WTC11 (cell line): ENCODE measurements around the gene ADI1. TPM values are rescaled to one million over a fixed set of nuclear protein-coding genes. Genes with fewer than 3 reads are reported as not detected.

Experiments used
- ATAC-seq: fragments of 200-7000 bp; cut with Tn5 transposase; 2 replicates; pipeline ENCODE4 v1.10.0; 2021; ENCODE audit warnings: mild to moderate bottlenecking, moderate library complexity
- CTCF ChIA-PET: fragments of 300-600 bp; sonication (Branson Sonifier 250); formaldehyde crosslinking; loops from one replicate; lab custom pipeline; 2021; ENCODE audit warnings: antibody characterized with exemption; lab: Charles Lee
- POLR2A ChIA-PET: fragments of 350-600 bp; sonication (Branson Sonifier 250); formaldehyde crosslinking; loops from one replicate; lab custom pipeline; 2021; ENCODE audit warnings: antibody characterized with exemption; lab: Charles Lee
- DNase-seq: peaks from one replicate; pipeline ENCODE4 v3.0.0; 2021; ENCODE audit warnings: low spot score
- H3K27ac Mint-ChIP-seq: 2 replicates; pipeline ENCODE4 v1.8.0; 2021; ENCODE audit warnings: mixed read lengths
- H3K27me3 Mint-ChIP-seq: 2 replicates; pipeline ENCODE4 v1.8.0; 2021; ENCODE audit warnings: low read depth, mild to moderate bottlenecking, moderate library complexity, mixed read lengths
- H3K36me3 Mint-ChIP-seq: 2 replicates; pipeline ENCODE4 v1.8.0; 2021; ENCODE audit warnings: mixed read lengths
- H3K4me1 Mint-ChIP-seq: 2 replicates; pipeline ENCODE4 v1.8.0; 2022; ENCODE audit warnings: mixed read lengths
- H3K4me3 Mint-ChIP-seq: 2 replicates; pipeline ENCODE4 v1.8.0; 2021; ENCODE audit warnings: mild to moderate bottlenecking, moderate library complexity, mixed read lengths
- H3K9me3 Mint-ChIP-seq: 2 replicates; pipeline ENCODE4 v1.8.0; 2021; ENCODE audit warnings: mixed read lengths
- ATF3 ChIP-seq: sonication (generic); formaldehyde crosslinking; conservative IDR thresholded peaks from 2 replicates; pipeline ENCODE4 v1.8.1; 2022; ENCODE audit warnings: mild to moderate bottlenecking, missing genetic modification reagents
- E2F5 ChIP-seq: sonication (generic); formaldehyde crosslinking; IDR thresholded peaks from 2 replicates; pipeline ENCODE4 v1.8.1; 2022; ENCODE audit warnings: mild to moderate bottlenecking, moderate library complexity, missing genetic modification reagents
- ELF4 ChIP-seq: sonication (generic); formaldehyde crosslinking; IDR thresholded peaks from 2 replicates; pipeline ENCODE4 v1.8.1; 2022; ENCODE audit warnings: low read depth, mild to moderate bottlenecking, moderate library complexity, missing genetic modification reagents
- GTF2I ChIP-seq: fragments of 250-450 bp; sonication (Bioruptor Pico); conservative IDR thresholded peaks from 2 replicates; pipeline ENCODE4 v1.4.0; 2021; ENCODE audit warnings: mild to moderate bottlenecking
- MAX ChIP-seq: sonication (generic); formaldehyde crosslinking; IDR thresholded peaks from 2 replicates; pipeline ENCODE4 v1.8.0; 2022; ENCODE audit warnings: mild to moderate bottlenecking, missing genetic modification reagents
- OVOL2 ChIP-seq: fragments of 250-450 bp; sonication (Bioruptor Pico); IDR thresholded peaks from 2 replicates; pipeline ENCODE4 v1.9.0; 2021; ENCODE audit warnings: mild to moderate bottlenecking, borderline replicate concordance
- PRRX2 ChIP-seq: fragments of 250-450 bp; sonication (Bioruptor Pico); IDR thresholded peaks from 2 replicates; pipeline ENCODE4 v1.8.0; 2021; ENCODE audit warnings: mild to moderate bottlenecking
- TEAD4 ChIP-seq: sonication (generic); formaldehyde crosslinking; IDR thresholded peaks from 2 replicates; pipeline ENCODE4 v1.8.0; 2022; ENCODE audit warnings: mild to moderate bottlenecking, missing genetic modification reagents
- ZBTB21 ChIP-seq: sonication (generic); formaldehyde crosslinking; IDR thresholded peaks from 2 replicates; pipeline ENCODE4 v1.8.1; 2023; ENCODE audit warnings: mild to moderate bottlenecking, missing genetic modification reagents, borderline replicate concordance
- total RNA-seq: library from RNA; stranded (reverse); gene quantifications from 3 replicates; pipeline ENCODE4 v1.2.3, GENCODE V29; 2021
- TF ChIP-seq, protein P1 (sequence below): sonication (generic); formaldehyde crosslinking; IDR thresholded peaks from 2 replicates; pipeline ENCODE4 v1.8.0; 2023; ENCODE audit warnings: missing genetic modification reagents, mild to moderate bottlenecking, borderline replicate concordance
- TF ChIP-seq, protein P2 (sequence below): fragments of 200-600 bp; IDR thresholded peaks from 2 replicates; pipeline ENCODE4 v1.8.0; 2022; ENCODE audit warnings: antibody characterized with exemption
- TF ChIP-seq, protein P3 (sequence below): fragments of 250-450 bp; sonication (Bioruptor Pico); IDR thresholded peaks from 2 replicates; pipeline ENCODE4 v1.9.0; 2021; ENCODE audit warnings: mild to moderate bottlenecking
- TF ChIP-seq, protein P4 (sequence below): sonication (generic); formaldehyde crosslinking; IDR thresholded peaks from 2 replicates; pipeline ENCODE4 v1.8.0; 2023; ENCODE audit warnings: missing genetic modification reagents
- TF ChIP-seq, protein P5 (sequence below): sonication (generic); formaldehyde crosslinking; IDR thresholded peaks from 2 replicates; pipeline ENCODE4 v1.8.1; 2022; ENCODE audit warnings: low read depth, missing genetic modification reagents, borderline replicate concordance

ADI1 gene
- total RNA-seq, 1 experiment from 2014 or later: 21.4 TPM

GRCh38 chr2:3535794-3536681 is 16.7 kb upstream of the ADI1 start (continued):
- TF ChIP-seq, protein P1, sequence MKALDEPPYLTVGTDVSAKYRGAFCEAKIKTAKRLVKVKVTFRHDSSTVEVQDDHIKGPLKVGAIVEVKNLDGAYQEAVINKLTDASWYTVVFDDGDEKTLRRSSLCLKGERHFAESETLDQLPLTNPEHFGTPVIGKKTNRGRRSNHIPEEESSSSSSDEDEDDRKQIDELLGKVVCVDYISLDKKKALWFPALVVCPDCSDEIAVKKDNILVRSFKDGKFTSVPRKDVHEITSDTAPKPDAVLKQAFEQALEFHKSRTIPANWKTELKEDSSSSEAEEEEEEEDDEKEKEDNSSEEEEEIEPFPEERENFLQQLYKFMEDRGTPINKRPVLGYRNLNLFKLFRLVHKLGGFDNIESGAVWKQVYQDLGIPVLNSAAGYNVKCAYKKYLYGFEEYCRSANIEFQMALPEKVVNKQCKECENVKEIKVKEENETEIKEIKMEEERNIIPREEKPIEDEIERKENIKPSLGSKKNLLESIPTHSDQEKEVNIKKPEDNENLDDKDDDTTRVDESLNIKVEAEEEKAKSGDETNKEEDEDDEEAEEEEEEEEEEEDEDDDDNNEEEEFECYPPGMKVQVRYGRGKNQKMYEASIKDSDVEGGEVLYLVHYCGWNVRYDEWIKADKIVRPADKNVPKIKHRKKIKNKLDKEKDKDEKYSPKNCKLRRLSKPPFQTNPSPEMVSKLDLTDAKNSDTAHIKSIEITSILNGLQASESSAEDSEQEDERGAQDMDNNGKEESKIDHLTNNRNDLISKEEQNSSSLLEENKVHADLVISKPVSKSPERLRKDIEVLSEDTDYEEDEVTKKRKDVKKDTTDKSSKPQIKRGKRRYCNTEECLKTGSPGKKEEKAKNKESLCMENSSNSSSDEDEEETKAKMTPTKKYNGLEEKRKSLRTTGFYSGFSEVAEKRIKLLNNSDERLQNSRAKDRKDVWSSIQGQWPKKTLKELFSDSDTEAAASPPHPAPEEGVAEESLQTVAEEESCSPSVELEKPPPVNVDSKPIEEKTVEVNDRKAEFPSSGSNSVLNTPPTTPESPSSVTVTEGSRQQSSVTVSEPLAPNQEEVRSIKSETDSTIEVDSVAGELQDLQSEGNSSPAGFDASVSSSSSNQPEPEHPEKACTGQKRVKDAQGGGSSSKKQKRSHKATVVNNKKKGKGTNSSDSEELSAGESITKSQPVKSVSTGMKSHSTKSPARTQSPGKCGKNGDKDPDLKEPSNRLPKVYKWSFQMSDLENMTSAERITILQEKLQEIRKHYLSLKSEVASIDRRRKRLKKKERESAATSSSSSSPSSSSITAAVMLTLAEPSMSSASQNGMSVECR (CRISPR knock-in tag): no peak
- TF ChIP-seq E2F5: no peak
- TF ChIP-seq MAX (CRISPR knock-in tag): no peak
- TF ChIP-seq GTF2I: no peak

- H3K27me3 Mint-ChIP-seq: no peaks in the 10 kb centered on the region
- DNase-seq (no peak), ATAC-seq (no peak)
- CTCF ChIA-PET: interaction anchor here (1.0 to 1.1 kb wide), 2 partner anchors 42 to 59 kb away, joined by 3 read pairs; partner anchors contain the start of gene COLEC11
- no peaks in the 10 kb centered on the region for H3K9me3 Mint-ChIP-seq
- POLR2A ChIA-PET: interaction anchor here (0.6 kb wide), 1 partner anchor 10 kb away, joined by 3 read pairs; no protein-coding TSS in a partner anchor
- H3K4me1 Mint-ChIP-seq: peaks cover 10% of the 10 kb centered on the region
- no peak overlapping the region for H3K4me3 Mint-ChIP-seq
- peaks cover 7% of the 10 kb centered on the region for H3K36me3 Mint-ChIP-seq
- peak overlapping the region; percentile 24; the same call in 1 of the 2 replicates for H3K27ac Mint-ChIP-seq
- TF ChIP-seq, protein P2, sequence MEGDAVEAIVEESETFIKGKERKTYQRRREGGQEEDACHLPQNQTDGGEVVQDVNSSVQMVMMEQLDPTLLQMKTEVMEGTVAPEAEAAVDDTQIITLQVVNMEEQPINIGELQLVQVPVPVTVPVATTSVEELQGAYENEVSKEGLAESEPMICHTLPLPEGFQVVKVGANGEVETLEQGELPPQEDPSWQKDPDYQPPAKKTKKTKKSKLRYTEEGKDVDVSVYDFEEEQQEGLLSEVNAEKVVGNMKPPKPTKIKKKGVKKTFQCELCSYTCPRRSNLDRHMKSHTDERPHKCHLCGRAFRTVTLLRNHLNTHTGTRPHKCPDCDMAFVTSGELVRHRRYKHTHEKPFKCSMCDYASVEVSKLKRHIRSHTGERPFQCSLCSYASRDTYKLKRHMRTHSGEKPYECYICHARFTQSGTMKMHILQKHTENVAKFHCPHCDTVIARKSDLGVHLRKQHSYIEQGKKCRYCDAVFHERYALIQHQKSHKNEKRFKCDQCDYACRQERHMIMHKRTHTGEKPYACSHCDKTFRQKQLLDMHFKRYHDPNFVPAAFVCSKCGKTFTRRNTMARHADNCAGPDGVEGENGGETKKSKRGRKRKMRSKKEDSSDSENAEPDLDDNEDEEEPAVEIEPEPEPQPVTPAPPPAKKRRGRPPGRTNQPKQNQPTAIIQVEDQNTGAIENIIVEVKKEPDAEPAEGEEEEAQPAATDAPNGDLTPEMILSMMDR: no peak
- no peak for TF ChIP-seq ELF4
- TF ChIP-seq, protein P3, sequence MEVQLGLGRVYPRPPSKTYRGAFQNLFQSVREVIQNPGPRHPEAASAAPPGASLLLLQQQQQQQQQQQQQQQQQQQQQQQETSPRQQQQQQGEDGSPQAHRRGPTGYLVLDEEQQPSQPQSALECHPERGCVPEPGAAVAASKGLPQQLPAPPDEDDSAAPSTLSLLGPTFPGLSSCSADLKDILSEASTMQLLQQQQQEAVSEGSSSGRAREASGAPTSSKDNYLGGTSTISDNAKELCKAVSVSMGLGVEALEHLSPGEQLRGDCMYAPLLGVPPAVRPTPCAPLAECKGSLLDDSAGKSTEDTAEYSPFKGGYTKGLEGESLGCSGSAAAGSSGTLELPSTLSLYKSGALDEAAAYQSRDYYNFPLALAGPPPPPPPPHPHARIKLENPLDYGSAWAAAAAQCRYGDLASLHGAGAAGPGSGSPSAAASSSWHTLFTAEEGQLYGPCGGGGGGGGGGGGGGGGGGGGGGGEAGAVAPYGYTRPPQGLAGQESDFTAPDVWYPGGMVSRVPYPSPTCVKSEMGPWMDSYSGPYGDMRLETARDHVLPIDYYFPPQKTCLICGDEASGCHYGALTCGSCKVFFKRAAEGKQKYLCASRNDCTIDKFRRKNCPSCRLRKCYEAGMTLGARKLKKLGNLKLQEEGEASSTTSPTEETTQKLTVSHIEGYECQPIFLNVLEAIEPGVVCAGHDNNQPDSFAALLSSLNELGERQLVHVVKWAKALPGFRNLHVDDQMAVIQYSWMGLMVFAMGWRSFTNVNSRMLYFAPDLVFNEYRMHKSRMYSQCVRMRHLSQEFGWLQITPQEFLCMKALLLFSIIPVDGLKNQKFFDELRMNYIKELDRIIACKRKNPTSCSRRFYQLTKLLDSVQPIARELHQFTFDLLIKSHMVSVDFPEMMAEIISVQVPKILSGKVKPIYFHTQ (CRISPR knock-in tag): no peak
- TF ChIP-seq MAX (CRISPR knock-in tag): no peak
- TF ChIP-seq, protein P1 (CRISPR knock-in tag): no peak
- TF ChIP-seq, protein P4, sequence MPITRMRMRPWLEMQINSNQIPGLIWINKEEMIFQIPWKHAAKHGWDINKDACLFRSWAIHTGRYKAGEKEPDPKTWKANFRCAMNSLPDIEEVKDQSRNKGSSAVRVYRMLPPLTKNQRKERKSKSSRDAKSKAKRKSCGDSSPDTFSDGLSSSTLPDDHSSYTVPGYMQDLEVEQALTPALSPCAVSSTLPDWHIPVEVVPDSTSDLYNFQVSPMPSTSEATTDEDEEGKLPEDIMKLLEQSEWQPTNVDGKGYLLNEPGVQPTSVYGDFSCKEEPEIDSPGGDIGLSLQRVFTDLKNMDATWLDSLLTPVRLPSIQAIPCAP (CRISPR knock-in tag): no peak
- no peak for TF ChIP-seq PRRX2 (CRISPR knock-in tag)
- no peak for TF ChIP-seq OVOL2 (CRISPR knock-in tag)
- TF ChIP-seq ATF3 (CRISPR knock-in tag): no peak
- no peak for TF ChIP-seq TEAD4 (CRISPR knock-in tag)
- TF ChIP-seq ZBTB21 (CRISPR knock-in tag): no peak
- TF ChIP-seq, protein P5, sequence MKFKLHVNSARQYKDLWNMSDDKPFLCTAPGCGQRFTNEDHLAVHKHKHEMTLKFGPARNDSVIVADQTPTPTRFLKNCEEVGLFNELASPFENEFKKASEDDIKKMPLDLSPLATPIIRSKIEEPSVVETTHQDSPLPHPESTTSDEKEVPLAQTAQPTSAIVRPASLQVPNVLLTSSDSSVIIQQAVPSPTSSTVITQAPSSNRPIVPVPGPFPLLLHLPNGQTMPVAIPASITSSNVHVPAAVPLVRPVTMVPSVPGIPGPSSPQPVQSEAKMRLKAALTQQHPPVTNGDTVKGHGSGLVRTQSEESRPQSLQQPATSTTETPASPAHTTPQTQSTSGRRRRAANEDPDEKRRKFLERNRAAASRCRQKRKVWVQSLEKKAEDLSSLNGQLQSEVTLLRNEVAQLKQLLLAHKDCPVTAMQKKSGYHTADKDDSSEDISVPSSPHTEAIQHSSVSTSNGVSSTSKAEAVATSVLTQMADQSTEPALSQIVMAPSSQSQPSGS (CRISPR knock-in tag): no peak
Observed at GRCh38 chr2:3535467-3535793, 16.1 kb upstream of the ADI1 start.
